GM12873 (cell line): ENCODE data around the gene TIAM2.

Source experiments
- TF ChIP-seq, protein P1 (sequence below): IDR thresholded peaks from 2 replicates; pipeline ENCODE4 v1.5.1; 2012; ENCODE audit warnings: low read depth, mild to moderate bottlenecking, moderate library complexity, low read length, control low read depth; ENCODE audit not compliant: insufficient read depth; ENCODE audit errors: missing control alignments

Gene TIAM2

DNA sequence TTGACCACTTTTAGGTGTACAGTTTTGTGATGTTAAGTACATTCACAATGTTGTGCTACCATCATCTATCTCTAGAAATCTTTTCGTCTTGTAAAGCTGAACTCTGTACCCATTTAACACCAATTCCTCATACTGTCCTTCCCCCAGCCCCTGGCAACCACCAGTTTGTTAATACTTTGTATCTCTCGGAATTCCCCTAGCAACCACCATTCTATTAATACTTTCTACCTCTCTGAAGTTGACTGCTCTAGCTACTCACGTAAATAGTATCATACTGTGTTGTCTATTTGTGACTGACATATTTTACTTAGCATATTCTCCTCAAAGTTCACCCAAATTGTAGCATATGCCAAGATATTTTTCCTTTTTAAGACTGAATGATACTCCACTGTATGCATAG, 186.4 kb downstream of the TIAM2 start:
- TF ChIP-seq, protein P1, sequence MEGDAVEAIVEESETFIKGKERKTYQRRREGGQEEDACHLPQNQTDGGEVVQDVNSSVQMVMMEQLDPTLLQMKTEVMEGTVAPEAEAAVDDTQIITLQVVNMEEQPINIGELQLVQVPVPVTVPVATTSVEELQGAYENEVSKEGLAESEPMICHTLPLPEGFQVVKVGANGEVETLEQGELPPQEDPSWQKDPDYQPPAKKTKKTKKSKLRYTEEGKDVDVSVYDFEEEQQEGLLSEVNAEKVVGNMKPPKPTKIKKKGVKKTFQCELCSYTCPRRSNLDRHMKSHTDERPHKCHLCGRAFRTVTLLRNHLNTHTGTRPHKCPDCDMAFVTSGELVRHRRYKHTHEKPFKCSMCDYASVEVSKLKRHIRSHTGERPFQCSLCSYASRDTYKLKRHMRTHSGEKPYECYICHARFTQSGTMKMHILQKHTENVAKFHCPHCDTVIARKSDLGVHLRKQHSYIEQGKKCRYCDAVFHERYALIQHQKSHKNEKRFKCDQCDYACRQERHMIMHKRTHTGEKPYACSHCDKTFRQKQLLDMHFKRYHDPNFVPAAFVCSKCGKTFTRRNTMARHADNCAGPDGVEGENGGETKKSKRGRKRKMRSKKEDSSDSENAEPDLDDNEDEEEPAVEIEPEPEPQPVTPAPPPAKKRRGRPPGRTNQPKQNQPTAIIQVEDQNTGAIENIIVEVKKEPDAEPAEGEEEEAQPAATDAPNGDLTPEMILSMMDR: no peak

DNA sequence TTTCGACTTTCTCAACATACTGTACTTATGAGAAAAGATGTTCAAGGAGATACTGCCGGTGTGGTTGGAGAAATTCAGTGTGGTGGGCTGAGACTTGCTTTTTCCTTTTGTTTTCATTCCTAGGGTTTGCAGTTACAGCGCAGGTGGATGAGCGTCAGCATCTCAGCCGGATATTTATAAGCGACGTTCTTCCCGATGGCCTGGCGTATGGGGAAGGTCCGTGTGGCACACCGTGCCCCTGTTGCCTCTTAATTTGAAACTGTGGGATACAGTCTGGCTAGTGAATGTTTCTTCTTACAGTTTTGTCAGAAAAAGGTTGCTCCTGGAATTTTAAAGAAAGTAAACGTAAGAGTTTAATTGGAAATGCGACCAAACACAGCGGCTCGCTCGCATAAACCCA, 187.0 kb downstream of the TIAM2 start:
- TF ChIP-seq, protein P1: no peak

DNA sequence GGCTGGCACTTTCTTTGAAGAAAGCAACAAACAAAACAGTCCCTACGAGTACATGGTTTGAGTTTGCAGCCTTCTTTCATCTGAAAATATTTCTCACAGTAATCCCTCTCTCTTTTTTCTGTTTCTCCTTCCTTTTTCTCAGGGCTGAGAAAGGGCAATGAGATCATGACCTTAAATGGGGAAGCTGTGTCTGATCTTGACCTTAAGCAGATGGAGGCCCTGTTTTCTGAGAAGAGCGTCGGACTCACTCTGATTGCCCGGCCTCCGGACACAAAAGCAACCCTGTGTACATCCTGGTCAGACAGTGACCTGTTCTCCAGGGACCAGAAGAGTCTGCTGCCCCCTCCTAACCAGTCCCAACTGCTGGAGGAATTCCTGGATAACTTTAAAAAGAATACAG, 188.0 kb downstream of the TIAM2 start:
- TF ChIP-seq, protein P1: no peak

DNA sequence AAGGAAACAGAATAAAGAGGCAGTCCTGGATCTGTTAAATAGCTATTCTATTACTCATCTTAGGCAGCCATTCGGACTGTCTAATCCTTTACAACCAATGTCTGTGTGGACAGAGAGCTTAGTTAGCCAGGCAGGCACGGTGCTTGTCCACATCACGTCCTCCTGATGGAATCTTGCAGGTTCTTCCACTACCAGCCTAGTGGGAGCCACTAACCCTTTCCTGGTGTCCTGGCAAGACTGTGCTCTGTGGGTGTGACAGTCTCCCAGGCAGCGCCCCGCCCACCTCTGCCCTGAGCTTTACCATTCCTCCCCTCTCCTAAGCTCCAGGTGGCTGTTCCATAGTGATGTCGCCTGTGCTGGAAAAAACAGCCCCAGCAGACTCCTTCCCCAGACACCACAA, 190.4 kb downstream of the TIAM2 start:
- TF ChIP-seq, protein P1: no peak

DNA sequence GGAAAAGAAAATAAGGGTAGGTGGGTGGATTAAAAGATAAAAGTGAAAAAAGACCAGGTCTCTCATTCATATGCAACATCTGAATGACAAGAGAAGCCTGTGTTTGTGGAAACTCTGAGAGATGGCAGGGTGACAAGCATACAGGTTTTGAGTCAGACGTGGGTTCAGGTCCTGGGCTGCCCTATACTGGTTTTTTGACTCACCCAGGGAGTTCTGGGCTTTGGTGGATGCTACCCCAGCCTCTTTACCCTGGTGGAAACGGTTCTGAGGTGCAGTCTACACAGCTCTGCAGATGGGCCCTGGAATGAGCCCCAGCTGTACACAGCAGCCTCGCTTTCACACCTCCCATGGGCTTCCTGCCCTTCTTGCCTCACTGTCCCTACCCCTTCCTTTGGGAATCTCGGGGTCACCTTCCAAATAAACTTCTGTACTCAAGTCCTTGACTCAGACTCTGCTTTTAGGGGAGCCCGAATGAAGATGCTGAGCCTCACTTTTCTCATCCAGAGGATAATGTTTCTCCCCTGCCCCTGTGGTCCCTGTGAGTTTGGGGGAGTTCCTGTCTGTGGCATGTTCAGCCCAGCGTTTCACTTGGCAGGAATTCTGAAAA, 191.0 kb downstream of the TIAM2 start:
- TF ChIP-seq, protein P1: no peak

DNA sequence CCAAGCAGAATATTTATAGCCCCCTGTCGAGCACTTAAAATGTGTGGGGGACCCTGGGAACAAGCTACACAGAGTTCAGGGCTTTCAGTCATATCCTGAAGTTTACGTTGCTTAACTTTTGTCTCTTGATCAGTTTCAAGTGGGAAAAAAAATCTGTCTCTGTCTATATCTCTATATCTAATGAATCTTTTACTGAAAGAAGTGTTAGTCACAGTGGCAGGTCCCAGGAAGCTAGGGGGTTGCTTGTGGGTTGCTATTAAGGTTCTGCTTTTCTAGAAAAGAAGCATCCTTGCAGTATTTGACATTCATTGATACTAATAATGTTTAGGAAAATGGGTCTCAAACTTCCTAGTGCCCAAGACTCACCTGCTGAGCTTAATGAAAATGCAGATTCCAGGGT, 192.0 kb downstream of the TIAM2 start:
- TF ChIP-seq, protein P1: no peak

DNA sequence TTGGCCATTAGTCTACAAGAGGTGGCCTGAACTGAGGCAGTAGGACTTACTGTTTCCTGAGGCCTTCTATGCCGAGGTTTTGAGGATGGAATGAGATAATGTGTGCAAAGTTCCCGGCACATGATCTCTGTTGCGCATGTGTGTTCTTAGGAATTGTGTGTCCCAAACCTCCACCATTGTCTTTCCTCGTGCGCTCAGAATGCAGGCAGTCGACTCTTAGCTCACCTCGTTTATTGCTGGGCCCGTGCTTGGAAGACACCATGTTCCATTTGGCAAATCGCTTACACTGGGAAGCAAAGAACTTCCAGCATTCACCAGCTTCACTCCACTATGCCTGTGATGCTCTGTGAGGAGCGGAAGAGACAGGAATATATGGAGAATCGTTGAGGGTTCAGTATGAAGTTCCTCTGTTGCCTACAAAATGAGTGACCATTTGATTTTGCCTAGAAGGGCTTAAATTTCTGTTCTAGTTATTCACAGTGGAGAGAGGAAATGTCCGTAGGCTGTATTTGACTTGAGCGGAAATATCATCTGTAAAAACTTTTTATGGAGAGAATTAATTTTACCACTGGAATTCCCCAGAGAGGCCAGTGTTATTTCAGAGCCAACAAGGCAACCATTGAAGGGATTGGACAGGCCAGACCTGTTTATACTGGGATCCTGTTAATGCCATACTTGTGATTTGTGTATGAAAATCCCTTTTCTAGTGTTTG, 193.0 kb downstream of the TIAM2 start:
- TF ChIP-seq, protein P1: no peak
